GM12892 (cell line): ENCODE data around the gene SDK1.

Experiments used
- POLR2A ChIP-seq: IDR thresholded peaks from 2 replicates; pipeline ENCODE4 v1.6.1; 2011; ENCODE audit warnings: low read depth, low read length, control low read depth
- POLR2AphosphoS5 ChIP-seq: IDR thresholded peaks from 2 replicates; pipeline ENCODE4 v1.6.1; 2011; ENCODE audit warnings: low read depth, low read length, control low read depth

DNA sequence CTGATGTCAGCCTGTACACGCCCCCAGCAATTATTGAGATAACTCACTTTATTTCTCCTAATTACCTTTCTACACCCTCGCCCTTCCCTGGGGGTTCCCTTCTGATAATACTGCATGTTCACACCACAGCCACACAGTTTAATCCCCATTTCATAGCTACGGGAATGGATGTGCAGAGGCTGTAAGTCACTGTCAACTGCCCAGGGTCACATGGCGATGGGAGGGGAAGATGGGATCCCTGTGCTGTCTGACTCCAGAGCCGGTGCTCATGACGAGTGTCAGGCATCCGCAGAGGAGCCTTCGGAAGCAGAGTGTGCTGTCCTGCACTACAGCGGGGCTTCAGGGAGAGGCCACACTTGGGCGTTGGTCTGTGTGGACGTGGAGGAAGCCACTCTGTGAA lies 688.7 kb downstream of the SDK1 start:
- no peak for TF ChIP-seq POLR2AphosphoS5
- TF ChIP-seq POLR2A = no peak
